Fibroblast of lung (primary cell): Measurements from ENCODE around the gene OR12D3. TPM values are rescaled to one million over a fixed set of nuclear protein-coding genes. Genes with fewer than 3 reads are reported as not detected.

Experiments
- DNase-seq, 2 donors: peaks; one replicate each; pipeline versions ENCODE4 v3.0.0 to v3.0.0-alpha.2; 2010; ENCODE audit warnings: low read depth in 2 of 2
- H2AFZ ChIP-seq: 2 replicates; pipeline ENCODE4 v1.5.1; 2012; ENCODE audit warnings: low read length, control low read depth, inconsistent platforms
- H3K27ac ChIP-seq: 2 replicates; pipeline ENCODE4 v1.5.1; 2011; ENCODE audit warnings: low read length, control low read depth; ENCODE audit not compliant: insufficient read depth
- H3K27me3 ChIP-seq: 2 replicates; pipeline ENCODE4 v1.5.1; 2011; ENCODE audit warnings: mild to moderate bottlenecking, low read length; ENCODE audit not compliant: control insufficient read depth, insufficient read depth
- H3K36me3 ChIP-seq: 2 replicates; pipeline ENCODE4 v1.5.1; 2011; ENCODE audit warnings: low read length; ENCODE audit not compliant: control insufficient read depth, insufficient read depth
- H3K4me1 ChIP-seq: 2 replicates; pipeline ENCODE4 v1.5.1; 2011; ENCODE audit warnings: low read length; ENCODE audit not compliant: control insufficient read depth, insufficient read depth; ENCODE audit errors: extremely low read depth
- H3K4me2 ChIP-seq: 2 replicates; pipeline ENCODE4 v1.5.1; 2011; ENCODE audit warnings: low read length, control low read depth; ENCODE audit not compliant: insufficient read depth; ENCODE audit errors: extremely low read depth
- H3K4me3 ChIP-seq, 4 experiments: fragments of 200-600 bp in 1 of 4; sonication (generic) in 1 of 4; replicated peaks in 1 of 4; 2 replicates each; pipeline ENCODE4 v1.5.1; 2011 to 2016; ENCODE audit warnings: low read length in 4 of 4, low read depth in 3 of 4, mild to moderate bottlenecking in 3 of 4, control low read depth in 2 of 4, inconsistent platforms in 1 of 4, mixed read lengths in 1 of 4; ENCODE audit not compliant: insufficient read depth in 1 of 4; ENCODE audit errors: control extremely low read depth in 1 of 4
- H3K79me2 ChIP-seq: 2 replicates; pipeline ENCODE4 v1.5.1; 2012; ENCODE audit warnings: mild to moderate bottlenecking, low read length, inconsistent platforms; ENCODE audit not compliant: control insufficient read depth, insufficient read depth
- H3K9ac ChIP-seq: 2 replicates; pipeline ENCODE4 v1.5.1; 2011; ENCODE audit warnings: mild to moderate bottlenecking, low read length, control low read depth; ENCODE audit not compliant: insufficient read depth
- H3K9me3 ChIP-seq: 2 replicates; pipeline ENCODE4 v1.5.1; 2012; ENCODE audit warnings: low read depth, low read length; ENCODE audit not compliant: control insufficient read depth, insufficient read depth
- H4K20me1 ChIP-seq: 2 replicates; pipeline ENCODE4 v1.5.1; 2011; ENCODE audit warnings: low read length; ENCODE audit not compliant: control insufficient read depth, insufficient read depth; ENCODE audit errors: extremely low read depth
- CTCF ChIP-seq, 2 donors: IDR thresholded peaks in 1 of 2; conservative IDR thresholded peaks in 1 of 2; 1 replicate in 1 of 2; 2 replicates in 1 of 2; pipeline ENCODE4 v1.5.1; 2011 to 2012; ENCODE audit warnings: low read length in 2 of 2, control low read depth in 1 of 2, inconsistent platforms in 1 of 2, low read depth in 1 of 2, mild to moderate bottlenecking in 1 of 2
- EZH2 ChIP-seq: IDR thresholded peaks from 2 replicates; pipeline ENCODE4 v1.5.1; 2012; ENCODE audit warnings: low read length, control low read depth, mild to moderate bottlenecking; ENCODE audit errors: missing control alignments
- polyA plus RNA-seq, 2 donors: library from polyadenylated mRNA; depleted of rRNA in 1 of 2; stranded (reverse) in 1 of 2; unstranded in 1 of 2; fragments of >200 nt; gene quantifications; 2 replicates each; pipeline ENCODE4 v1.2.1, GENCODE V29; 2011 to 2012; ENCODE audit warnings: missing spikeins in 1 of 2
- total RNA-seq: library from RNA; depleted of rRNA; stranded (reverse); fragments of >200 nt; gene quantifications from 2 replicates; pipeline ENCODE4 v1.2.1, GENCODE V29; 2014

The OR12D3 gene
- total and polyA plus RNA-seq, 2 donors (not counting 1 experiment from before 2014, with no cell fraction given): not detected

GRCh38 chr6:29332676-29333075 is 42.4 kb downstream of the OR12D3 start:
- TF ChIP-seq EZH2 (no peak), CTCF (conservative IDR thresholded peaks at IDR 0.05 in 1 of 2, IDR thresholded peaks at IDR 0.05 in 1 of 2; ENCODE audit: low read depth in 1 of 2, low read length in 2 of 2) (no peak)
- Histone ChIP-seq H3K4me3 (no peak overlapping the region), H3K4me2 (no peak overlapping the region), H3K79me2 (no peaks in the 10 kb centered on the region), H3K36me3 (no peaks in the 10 kb centered on the region), H3K27me3 (no peaks in the 10 kb centered on the region), H2AFZ (no peak overlapping the region), H3K9me3 (no peaks in the 10 kb centered on the region), H3K4me1 (no peaks in the 10 kb centered on the region), H4K20me1 (no peaks in the 10 kb centered on the region), H3K27ac (no peak overlapping the region), H3K9ac (no peak overlapping the region)
- DNase-seq: no peak

- DNase-seq: no peak
- Histone ChIP-seq H3K4me2 (no peak overlapping the region), H3K9me3 (no peaks in the 10 kb centered on the region), H2AFZ (no peak overlapping the region), H3K4me1 (no peaks in the 10 kb centered on the region), H4K20me1 (no peaks in the 10 kb centered on the region), H3K4me3 (no peak overlapping the region), H3K27me3 (no peaks in the 10 kb centered on the region), H3K79me2 (no peaks in the 10 kb centered on the region), H3K27ac (no peak overlapping the region), H3K9ac (no peak overlapping the region), H3K36me3 (no peaks in the 10 kb centered on the region)
- TF ChIP-seq CTCF (conservative IDR thresholded peaks at IDR 0.05 in 1 of 2, IDR thresholded peaks at IDR 0.05 in 1 of 2; ENCODE audit: low read depth in 1 of 2, low read length in 2 of 2) (no peak), EZH2 (no peak)
Observed at GRCh38 chr6:29325777-29326176, 49.3 kb downstream of the OR12D3 start.

Other genes starting within 250 kb of the OR12D3 start
- gene OR2J2, start 204.4 kb downstream of the OR12D3 start, total RNA-seq: not detected in 2 replicates
- gene OR2J2, start 204.4 kb downstream of the OR12D3 start, polyA plus RNA-seq: not detected in 2 replicates
- not detected in 2 replicates for gene OR14J1, start 73.6 kb downstream of the OR12D3 start, total RNA-seq
- gene OR14J1, start 73.6 kb downstream of the OR12D3 start, polyA plus RNA-seq: not detected in 2 replicates
- not detected in 2 replicates for gene OR5V1, start 6.4 kb downstream of the OR12D3 start, total RNA-seq
- not detected in 2 replicates for gene OR5V1, start 6.4 kb downstream of the OR12D3 start, polyA plus RNA-seq
- not detected in 2 replicates for gene OR12D2, start 20.3 kb upstream of the OR12D3 start, total RNA-seq
- gene OR12D2, start 20.3 kb upstream of the OR12D3 start, polyA plus RNA-seq: not detected in 2 replicates
- gene OR12D1, start 39.6 kb upstream of the OR12D3 start, total RNA-seq: not detected in 2 replicates
- gene OR12D1, start 39.6 kb upstream of the OR12D3 start, polyA plus RNA-seq: not detected in 2 replicates
- gene OR10C1, start 64.0 kb upstream of the OR12D3 start, total RNA-seq: not detected in 2 replicates
- not detected in 2 replicates for gene OR10C1, start 64.0 kb upstream of the OR12D3 start, polyA plus RNA-seq
- gene OR11A1, start 81.8 kb upstream of the OR12D3 start, total RNA-seq: not detected in 2 replicates
- gene OR11A1, start 81.8 kb upstream of the OR12D3 start, polyA plus RNA-seq: not detected in 2 replicates
- not detected in 2 replicates for gene OR2H1, start 81.9 kb upstream of the OR12D3 start, total RNA-seq
- gene OR2H1, start 81.9 kb upstream of the OR12D3 start, polyA plus RNA-seq: not detected in 2 replicates
- not detected in 2 replicates for gene MAS1L, start 112.7 kb upstream of the OR12D3 start, total RNA-seq
- not detected in 2 replicates for gene MAS1L, start 112.7 kb upstream of the OR12D3 start, polyA plus RNA-seq
- not detected in 2 replicates for gene UBD, start 184.4 kb upstream of the OR12D3 start, total RNA-seq
- 0.06 TPM in 1 of 2 replicates, not detected in the other for gene UBD, start 184.4 kb upstream of the OR12D3 start, polyA plus RNA-seq
- gene OR2H2, start 209.8 kb upstream of the OR12D3 start, total RNA-seq: not detected in 2 replicates
- not detected in 2 replicates for gene OR2H2, start 209.8 kb upstream of the OR12D3 start, polyA plus RNA-seq